ENCODE data around the gene WFDC9.
"Not testable (repeated sequence)": the region's sequence is repeated elsewhere in the genome, so short reads cannot be mapped to it uniquely, and the experiment has no call there.

WFDC9 gene

GRCh38 chr20:45592574-45593189 lies 38.4 kb downstream of the WFDC9 start:
- no peak for DNase-seq (ENCODE audit: low read depth)

GRCh38 chr20:45589725-45590124 lies 41.4 kb downstream of the WFDC9 start:
- no peak for DNase-seq (ENCODE audit: low read depth)

GRCh38 chr20:45588800-45589199 lies 42.3 kb downstream of the WFDC9 start:
- DNase-seq (ENCODE audit: low read depth) = no peak

GRCh38 chr20:45585986-45586385 lies 45.1 kb downstream of the WFDC9 start:
- DNase-seq (ENCODE audit: low read depth) = not testable (repeated sequence)

- DNase-seq (ENCODE audit: low read depth) = not testable (repeated sequence)
Measured at GRCh38 chr20:45584294-45584693, 46.8 kb downstream of the WFDC9 start.

GRCh38 chr20:45583502-45583901 lies 47.6 kb downstream of the WFDC9 start:
- DNase-seq (ENCODE audit: low read depth) = no peak

GRCh38 chr20:45581702-45582101 lies 49.4 kb downstream of the WFDC9 start:
- no peak for DNase-seq (ENCODE audit: low read depth)

GRCh38 chr20:45579184-45579583 lies 51.9 kb downstream of the WFDC9 start, which contains the start of gene WFDC8:
Gene WFDC8, minus strand, starts transcription at chr20:45579284. Its CDS starts 37 bp downstream, at chr20:45579247.
- DNase-seq (ENCODE audit: low read depth) = no peak

GRCh38 chr20:45578231-45578630 lies 52.9 kb downstream of the WFDC9 start:
- no peak for DNase-seq (ENCODE audit: low read depth)

- DNase-seq (ENCODE audit: low read depth) = no peak
Measured at GRCh38 chr20:45576995-45577394, 54.1 kb downstream of the WFDC9 start.

GRCh38 chr20:45575931-45576330 lies 55.2 kb downstream of the WFDC9 start:
- no peak for DNase-seq (ENCODE audit: low read depth)

- not testable (repeated sequence) for DNase-seq (ENCODE audit: low read depth)
Measured at GRCh38 chr20:45569650-45570049, 61.4 kb downstream of the WFDC9 start.

- no peak for DNase-seq (ENCODE audit: low read depth)
Measured at GRCh38 chr20:45564760-45565276, 66.3 kb downstream of the WFDC9 start.
